Stimulated activated CD4-positive, alpha-beta T cell treated with anti-CD3 and anti-CD28 coated beads, TNF-alpha, amount 100 ng/mL, for 48 hours (primary cell): ENCODE results near the gene GLB1L.
A peak's percentile ranks its signal among the peaks of the same experiment; 100 is the strongest.

Experiments
- DNase-seq, 3 donors: peaks; one replicate each; pipeline ENCODE4 v3.0.0-alpha.2; 2020; ENCODE audit warnings: low read depth in 3 of 3

The GLB1L gene

GRCh38 chr2:219252900-219253752, 7.9 kb upstream of the GLB1L start, which contains the start of gene TUBA4B:
TUBA4B (plus strand) TSS chr2:219253243; CDS start chr2:219253408, 165 bp downstream.
- peak in 1 of 3 donors; percentile 43 for DNase-seq

DNA sequence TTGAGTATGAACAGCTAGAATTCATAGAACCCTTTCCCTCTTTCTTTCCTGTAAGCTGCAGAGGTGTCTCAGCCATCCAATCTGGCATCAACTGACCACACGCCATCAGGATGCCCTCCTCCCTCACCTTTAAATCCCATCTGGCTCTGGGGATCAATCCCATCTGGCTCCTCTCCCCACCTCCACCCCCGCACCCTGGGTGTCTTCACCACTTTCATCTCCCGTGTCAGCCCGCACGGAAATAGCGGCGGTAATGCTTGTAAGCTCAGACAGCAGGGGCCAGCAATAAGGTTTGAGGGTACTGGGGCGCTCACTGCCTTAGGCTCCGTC, 7.3 kb upstream of the GLB1L start:
- DNase-seq, result no peak

DNA sequence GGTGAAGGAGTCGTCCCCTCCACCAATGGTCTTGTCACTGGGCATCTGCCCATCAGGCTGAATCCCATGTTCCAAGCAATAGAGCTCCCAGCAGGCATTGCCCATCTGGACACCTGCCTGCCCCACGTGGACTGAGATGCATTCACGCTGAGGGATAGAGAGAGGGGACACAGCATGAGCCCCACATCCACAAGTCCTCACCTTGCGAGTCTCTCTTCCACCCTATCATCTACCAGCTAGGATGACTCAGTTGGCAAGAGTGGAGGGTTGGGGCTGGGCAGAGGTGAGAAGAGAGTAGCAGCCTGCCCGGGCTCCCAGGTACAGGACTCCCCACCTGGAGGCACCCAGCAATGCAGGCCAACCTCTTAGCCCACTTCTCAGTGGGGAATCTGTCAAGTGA, 6.8 kb upstream of the GLB1L start:
- DNase-seq, result no peak

DNA sequence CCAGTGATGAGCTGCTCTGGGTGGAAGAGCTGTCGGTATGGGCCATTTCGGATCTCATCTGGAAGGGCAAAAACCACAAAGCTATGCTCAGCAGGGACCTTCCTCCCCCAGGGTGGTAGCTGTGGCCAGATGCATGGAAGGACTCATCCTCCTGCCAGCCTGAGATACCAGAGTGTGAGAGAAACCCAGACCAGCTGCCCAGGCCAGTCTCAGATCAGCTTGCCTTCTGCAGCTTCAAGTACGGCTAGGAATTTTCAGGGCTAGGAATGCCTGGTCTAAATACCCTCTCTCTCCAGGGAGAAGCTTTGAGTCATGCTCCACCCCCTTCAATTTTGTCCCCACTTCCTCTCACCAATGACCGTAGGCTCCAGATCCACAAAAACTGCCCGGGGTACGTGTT, 6.4 kb upstream of the GLB1L start:
- DNase-seq, result no peak

DNA sequence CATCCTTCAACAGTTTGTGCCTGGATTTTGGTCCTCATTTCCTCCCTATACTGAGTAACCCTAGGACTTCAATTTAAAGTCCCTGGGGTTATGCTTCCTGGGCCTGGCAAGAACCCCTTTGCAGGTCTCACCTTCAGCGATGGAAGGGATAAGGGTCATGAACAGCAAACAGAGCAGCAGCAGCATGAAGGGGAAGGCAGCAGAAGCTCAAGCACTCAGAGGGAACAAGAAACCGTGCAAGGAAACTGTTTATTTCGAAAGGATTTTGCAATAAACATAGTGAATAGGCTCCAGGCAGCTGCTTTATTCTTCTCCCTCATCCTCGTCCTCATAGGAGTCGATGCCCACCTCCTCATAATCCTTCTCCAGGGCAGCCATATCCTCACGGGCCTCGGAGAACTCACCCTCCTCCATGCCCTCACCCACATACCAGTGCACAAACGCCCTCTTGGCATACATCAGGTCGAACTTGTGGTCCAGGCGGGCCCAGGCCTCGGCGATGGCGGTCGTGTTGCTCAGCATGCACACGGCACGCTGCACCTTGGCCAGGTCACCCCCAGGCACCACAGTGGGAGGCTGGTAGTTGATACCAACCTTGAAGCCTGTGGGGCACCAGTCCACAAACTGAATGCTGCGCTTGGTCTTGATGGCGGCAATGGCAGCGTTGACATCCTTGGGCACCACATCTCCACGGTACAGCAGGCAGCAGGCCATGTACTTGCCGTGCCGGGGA, 5.0 kb upstream of the GLB1L start:
- no peak for DNase-seq

DNA sequence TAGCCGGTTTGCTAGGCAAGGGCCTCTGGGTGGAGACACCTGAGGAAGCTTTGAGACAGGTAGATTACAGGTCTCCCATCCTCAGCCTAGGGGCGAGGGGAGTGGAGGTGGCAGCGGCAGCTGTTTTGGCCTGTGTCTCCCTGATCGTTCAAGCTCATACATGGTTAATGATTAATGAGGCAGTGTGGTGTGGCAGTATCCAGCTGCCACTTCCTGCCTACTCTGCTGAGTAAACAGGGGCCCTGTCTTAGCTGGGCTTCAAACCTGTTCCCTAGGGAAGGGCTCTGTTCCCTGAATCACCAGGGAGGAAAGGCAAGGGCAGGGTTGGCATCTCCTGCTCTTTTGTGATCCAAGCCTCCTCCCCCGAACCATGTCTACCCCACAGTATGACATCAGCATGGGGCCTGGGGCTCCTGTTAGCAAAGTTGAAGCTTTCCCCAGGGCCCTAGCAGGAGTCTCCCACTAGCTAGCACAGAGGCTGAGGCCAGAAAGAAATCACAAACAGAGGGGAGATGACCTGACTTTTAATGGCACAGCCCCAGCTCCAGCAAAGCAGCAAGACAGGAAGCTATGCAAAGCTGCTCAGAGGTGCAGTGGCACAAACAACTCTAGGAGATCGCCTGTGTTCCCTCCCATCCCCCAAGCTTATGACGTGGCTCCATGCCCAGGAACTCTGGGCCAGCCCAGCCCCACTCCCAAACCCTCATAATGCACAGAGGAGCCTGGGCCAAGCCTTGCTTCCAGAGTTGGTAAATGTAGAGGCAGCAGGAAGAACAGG, 4.1 kb upstream of the GLB1L start:
- DNase-seq, result no peak

DNA sequence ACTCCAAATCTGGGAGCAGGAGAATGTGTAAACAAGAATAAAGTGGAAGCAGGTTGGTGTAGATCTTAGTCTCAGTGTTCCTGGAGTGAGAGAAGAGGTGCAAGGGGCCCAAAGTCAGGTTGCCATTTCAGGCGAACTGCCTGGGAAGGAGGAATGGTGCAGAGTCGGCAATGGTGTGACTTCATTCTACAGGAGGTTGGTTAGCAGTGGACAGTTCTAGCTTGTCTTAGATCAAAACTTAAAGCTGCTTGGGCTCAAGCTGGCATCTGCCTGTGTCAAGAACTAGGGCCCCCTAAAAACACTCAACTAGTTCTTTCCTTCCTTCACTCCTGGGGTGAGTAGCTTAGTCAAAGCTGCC, 3.6 kb upstream of the GLB1L start:
- no peak for DNase-seq

DNA sequence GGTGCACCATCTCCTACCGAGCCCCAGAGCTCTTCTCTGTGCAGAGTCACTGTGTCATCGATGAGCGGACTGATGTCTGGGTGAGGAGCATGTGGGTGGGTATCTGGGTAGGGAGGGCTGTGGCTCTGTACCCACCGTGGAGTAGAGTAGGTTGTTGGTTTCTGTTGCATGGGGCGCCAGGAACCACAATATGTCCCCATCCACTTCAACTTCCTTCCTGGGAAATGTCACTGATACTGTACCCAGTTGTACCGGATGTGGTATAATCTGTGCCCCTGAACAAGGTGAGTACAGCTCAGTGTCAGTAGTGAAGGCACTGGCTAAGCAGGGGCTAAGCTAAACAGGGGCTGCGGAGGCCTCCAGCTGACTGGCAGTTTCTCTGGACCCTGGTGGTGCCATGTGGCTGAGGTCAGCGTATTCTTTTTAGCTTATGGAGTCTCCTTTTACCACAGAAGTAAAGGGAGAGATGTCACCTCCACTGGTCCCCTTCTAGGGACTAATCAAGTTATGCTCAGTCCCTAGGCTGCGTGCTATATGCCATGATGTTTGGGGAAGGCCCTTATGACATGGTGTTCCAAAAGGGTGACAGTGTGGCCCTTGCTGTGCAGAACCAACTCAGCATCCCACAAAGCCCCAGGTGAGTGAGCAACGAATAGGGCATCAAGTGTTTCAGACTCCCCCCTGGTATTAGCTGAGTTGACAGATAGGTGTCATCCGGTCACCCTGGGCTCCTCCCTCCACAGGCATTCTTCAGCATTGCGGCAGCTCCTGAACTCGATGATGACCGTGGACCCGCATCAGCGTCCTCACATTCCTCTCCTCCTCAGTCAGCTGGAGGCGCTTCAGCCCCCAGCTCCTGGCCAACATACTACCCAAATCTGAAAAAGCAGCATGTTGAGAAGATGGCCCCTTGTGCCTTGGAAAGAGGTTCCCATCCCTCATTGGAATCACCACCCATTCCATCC, 2.7 kb upstream of the GLB1L start:
- DNase-seq, result peak in 2 of 3 donors; percentile 44 to 55

GRCh38 chr2:219246559-219246958, 1.3 kb upstream of the GLB1L start:
- no peak for DNase-seq

DNA sequence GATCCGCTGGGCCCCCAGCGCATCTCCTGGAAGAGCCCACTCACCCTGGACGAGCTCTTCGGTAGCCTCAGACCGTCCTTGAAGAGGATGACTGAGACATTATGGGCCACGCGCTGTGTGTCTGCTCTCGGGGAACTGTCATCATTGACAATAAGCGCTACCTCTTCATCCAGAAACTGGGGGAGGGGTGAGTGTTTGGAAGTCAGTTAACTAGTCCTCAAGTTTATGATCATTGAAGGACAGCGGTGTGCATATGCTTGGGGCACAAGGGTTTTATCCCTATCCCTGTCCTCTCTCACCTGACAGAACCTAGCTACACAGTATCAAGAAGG, 621 bp upstream of the GLB1L start:
- no peak for DNase-seq

GRCh38 chr2:219244789-219245147, 476 bp downstream of the GLB1L start:
- no peak for DNase-seq

GRCh38 chr2:219243291-219243761, 1.9 kb downstream of the GLB1L start:
- no peak for DNase-seq

DNA sequence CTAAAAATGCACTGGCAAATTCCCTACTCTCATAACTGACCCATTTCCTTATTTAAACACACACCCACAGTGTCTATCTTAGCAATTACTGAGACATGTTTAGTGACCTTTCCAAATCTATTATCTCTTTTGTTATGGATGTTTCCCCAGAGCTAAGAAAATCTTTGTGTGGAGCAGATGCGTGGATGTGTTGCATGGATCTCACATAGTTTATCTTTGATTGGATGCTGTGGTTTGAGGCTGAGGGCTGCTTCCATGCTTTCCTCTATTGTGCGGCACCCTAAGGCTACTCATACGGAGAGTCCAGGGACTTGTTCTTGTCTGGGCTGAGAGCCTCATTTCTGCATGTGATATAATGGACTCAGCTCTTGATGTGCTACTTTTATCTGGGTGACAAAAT, 10.9 kb downstream of the GLB1L start:
- no peak for DNase-seq

DNA sequence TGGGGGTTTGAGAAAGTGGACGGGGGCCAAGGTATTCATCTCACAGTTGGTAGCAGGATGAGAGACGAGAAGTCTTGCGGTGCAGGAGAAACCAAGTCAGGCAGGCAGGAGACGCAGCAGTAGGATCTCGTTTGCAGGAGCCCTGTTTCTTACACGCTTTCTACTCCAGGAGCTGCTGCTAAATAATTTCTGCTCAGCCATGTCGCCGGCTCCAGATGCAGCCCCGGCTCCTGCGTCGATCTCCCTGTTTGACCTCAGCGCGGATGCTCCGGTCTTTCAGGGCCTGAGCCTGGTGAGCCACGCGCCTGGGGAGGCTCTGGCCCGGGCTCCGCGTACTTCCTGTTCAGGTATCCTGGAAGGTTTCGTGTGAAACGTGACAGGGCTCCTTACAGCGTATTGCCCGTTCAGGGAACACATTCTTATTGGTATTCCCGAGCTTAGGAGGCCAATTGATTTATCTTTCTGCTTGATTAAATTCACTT, 15.1 kb downstream of the GLB1L start:
- peak in 2 of 3 donors; percentile 28 to 55 for DNase-seq

DNA sequence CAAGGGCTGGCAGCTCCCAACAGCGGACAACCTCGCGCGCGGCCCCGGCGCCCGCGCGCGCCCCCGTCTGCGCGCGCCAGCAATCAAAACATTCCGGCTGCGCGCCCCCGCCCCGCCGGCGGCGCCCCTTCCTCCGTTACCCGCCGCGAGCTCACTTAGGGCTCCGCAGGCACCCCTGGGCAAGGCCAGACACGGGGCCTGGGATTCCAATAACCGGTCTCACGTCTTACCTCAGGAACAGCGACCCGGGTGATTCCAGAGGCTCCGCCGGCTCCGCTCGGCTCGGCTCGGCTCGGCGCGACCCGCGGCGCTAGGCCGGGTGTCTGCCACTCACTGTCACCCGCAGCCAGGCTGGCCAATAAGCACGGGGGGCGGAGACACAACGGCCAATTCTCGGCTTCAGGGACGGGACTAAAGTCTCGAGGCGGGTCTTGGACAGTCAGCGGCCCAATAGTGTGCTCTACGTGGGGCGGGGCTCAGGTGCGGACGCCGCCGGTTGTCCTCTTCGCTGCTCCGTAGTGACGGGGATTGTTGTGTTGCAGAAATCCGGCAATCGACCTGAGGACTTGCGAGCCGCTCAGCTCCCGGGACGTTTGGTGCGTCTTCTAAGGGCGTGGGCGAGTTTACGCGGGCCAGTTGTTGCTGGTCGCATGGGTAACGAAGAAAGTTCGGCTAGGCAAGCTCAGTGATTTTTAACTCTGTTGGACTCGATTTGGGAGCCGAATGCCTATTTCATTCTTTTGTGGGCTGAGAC, 15.8 kb downstream of the GLB1L start, which contains the start of the genes ANKZF1 and ATG9A:
Gene ANKZF1 (plus strand): TSS at position 502 of the 754 bp plus-strand sequence. CDS start 452 bp downstream, outside the sequence.
Gene ATG9A (minus strand): TSS at position 332 of the 754 bp plus-strand sequence. CDS start 1,612 bp downstream, outside the sequence.
- DNase-seq, result peak; percentile 95 to 99 (median 97)

GRCh38 chr2:219228911-219229304, 16.3 kb downstream of the GLB1L start:
- DNase-seq, result no peak

- DNase-seq, result no peak
Observed at GRCh38 chr2:219228041-219228910, 17.0 kb downstream of the GLB1L start.

GRCh38 chr2:219225350-219225749, 19.9 kb downstream of the GLB1L start:
- no peak for DNase-seq
